ENCODE results near the gene MTRR.

Gene MTRR

DNA sequence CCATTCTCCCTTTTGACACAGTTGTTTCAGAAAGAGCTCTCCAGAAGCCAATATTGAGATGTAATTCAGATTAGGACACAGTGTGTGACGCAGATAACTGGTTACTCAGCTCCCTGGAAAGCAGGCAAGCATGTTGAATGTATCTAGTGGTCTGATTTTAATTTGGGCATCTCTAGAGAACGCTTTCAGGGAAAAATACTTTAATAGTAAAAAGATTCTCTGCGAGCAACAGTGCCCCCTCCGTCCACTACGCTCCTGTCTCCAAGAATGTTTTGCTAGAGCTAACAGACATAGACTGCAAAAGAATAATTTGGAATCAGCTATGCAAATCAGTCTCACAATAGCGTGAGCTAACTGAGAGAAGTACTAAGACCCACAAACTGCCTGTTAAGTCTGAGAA, 41.3 kb upstream of the MTRR start:
- no CpG with 5 or more reads among the region's 6 CpGs for WGBS (ENCODE audit: extremely low coverage, insufficient coverage, low lambda C conversion rate)

DNA sequence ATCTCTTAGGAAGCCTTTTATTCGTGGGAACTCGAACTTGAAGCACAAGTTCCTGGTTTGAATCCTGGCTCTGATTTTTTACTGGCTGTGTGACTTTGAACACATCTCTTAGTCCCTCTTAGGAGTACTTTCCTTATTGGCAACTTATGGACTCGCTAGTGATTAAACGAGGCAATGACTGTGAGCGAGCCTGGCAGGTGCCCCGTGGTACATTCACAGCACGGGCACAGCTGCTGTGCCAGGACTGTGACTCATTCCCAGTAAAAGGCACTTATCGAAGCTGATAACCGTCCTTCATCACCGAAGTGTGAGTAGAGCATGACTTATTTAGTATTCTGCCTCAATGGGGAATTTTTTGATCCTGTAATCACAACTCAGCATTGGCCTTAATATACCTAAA, 40.7 kb upstream of the MTRR start:
- Histone ChIP-seq H3K4me1 (ENCODE audit: control insufficient read depth, low read depth, low read length) (no peaks in the 10 kb centered on the region), H2AK5ac (ENCODE audit: low read length) (no peak overlapping the region), H3K4me2 (ENCODE audit: low read length) (no peak overlapping the region), H3K56ac (ENCODE audit: low read length) (no peak overlapping the region), H3K18ac (ENCODE audit: low read length) (no peak overlapping the region), H3K27me3 (ENCODE audit: insufficient read depth, low read length, poor library complexity) (no peaks in the 10 kb centered on the region), H3K27ac (ENCODE audit: low read depth, low read length) (no peak overlapping the region), H3K79me1 (ENCODE audit: low read length) (no peaks in the 10 kb centered on the region), H3K23ac (ENCODE audit: low read length) (no peak overlapping the region), H3K79me2 (ENCODE audit: control insufficient read depth, insufficient read depth, low read length) (no peaks in the 10 kb centered on the region), H2BK5ac (ENCODE audit: low read length) (no peak overlapping the region), H3K36me3 (ENCODE audit: control insufficient read depth, insufficient read depth, low read length) (peaks cover 4% of the 10 kb centered on the region), H4K5ac (ENCODE audit: low read length) (no peak overlapping the region), H3K9ac (ENCODE audit: low read length) (no peak overlapping the region), H2BK120ac (ENCODE audit: low read depth, low read length) (no peak overlapping the region), H4K8ac (ENCODE audit: low read depth, low read length) (no peak overlapping the region), H3K4me3 (ENCODE audit: low read length) (no peak overlapping the region), H2BK15ac (replicated peaks; ENCODE audit: low read depth) (no peak overlapping the region), H3K4ac (ENCODE audit: low read depth, low read length) (no peak overlapping the region)
- WGBS (ENCODE audit: extremely low coverage, insufficient coverage, low lambda C conversion rate), result no CpG with 5 or more reads among the region's 10 CpGs
- DNase-seq, result no peak

More for the DNA sequence above, 41.3 kb upstream of the MTRR start:
- Histone ChIP-seq H3K9ac (ENCODE audit: low read length) (no peak overlapping the region), H3K79me1 (ENCODE audit: low read length) (no peaks in the 10 kb centered on the region), H3K56ac (ENCODE audit: low read length) (no peak overlapping the region), H3K18ac (ENCODE audit: low read length) (no peak overlapping the region), H3K27ac (ENCODE audit: low read depth, low read length) (no peak overlapping the region), H3K4me3 (ENCODE audit: low read length) (no peak overlapping the region), H2BK120ac (ENCODE audit: low read depth, low read length) (no peak overlapping the region), H3K36me3 (ENCODE audit: control insufficient read depth, insufficient read depth, low read length) (peaks cover 4% of the 10 kb centered on the region), H2BK5ac (ENCODE audit: low read length) (no peak overlapping the region), H4K5ac (ENCODE audit: low read length) (no peak overlapping the region), H3K79me2 (ENCODE audit: control insufficient read depth, insufficient read depth, low read length) (no peaks in the 10 kb centered on the region), H2BK15ac (replicated peaks; ENCODE audit: low read depth) (no peak overlapping the region), H3K27me3 (ENCODE audit: insufficient read depth, low read length, poor library complexity) (no peaks in the 10 kb centered on the region), H3K23ac (ENCODE audit: low read length) (no peak overlapping the region), H3K4me1 (ENCODE audit: control insufficient read depth, low read depth, low read length) (no peaks in the 10 kb centered on the region), H2AK5ac (ENCODE audit: low read length) (no peak overlapping the region), H4K8ac (ENCODE audit: low read depth, low read length) (no peak overlapping the region), H3K4me2 (ENCODE audit: low read length) (no peak overlapping the region), H3K4ac (ENCODE audit: low read depth, low read length) (no peak overlapping the region)
- DNase-seq, result no peak

DNA sequence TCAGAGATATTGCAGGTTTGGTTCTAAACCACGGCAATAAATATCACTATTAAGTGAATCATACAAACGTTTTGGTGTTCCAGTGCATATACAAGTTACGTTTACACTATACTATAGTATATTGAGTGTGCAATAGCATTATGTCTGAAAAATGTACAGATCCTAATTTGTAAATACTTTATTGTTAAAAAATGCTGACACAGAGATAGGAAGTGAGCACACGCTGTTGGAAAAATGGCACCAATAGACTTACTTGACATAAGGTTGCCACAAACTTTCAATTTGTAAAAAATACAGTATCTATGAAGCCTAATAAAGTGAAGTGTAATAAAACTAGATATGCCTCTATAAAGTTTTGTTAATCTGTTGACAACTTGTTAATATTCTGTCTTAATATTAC, 34.0 kb upstream of the MTRR start:
- Histone ChIP-seq H3K18ac (ENCODE audit: low read length) (no peak overlapping the region), H3K79me2 (ENCODE audit: control insufficient read depth, insufficient read depth, low read length) (no peaks in the 10 kb centered on the region), H2BK5ac (ENCODE audit: low read length) (no peak overlapping the region), H2BK120ac (ENCODE audit: low read depth, low read length) (no peak overlapping the region), H2AK5ac (ENCODE audit: low read length) (no peak overlapping the region), H3K9ac (ENCODE audit: low read length) (no peak overlapping the region), H3K4ac (ENCODE audit: low read depth, low read length) (no peak overlapping the region), H3K4me3 (ENCODE audit: low read length) (no peak overlapping the region), H3K79me1 (ENCODE audit: low read length) (no peaks in the 10 kb centered on the region), H2BK15ac (replicated peaks; ENCODE audit: low read depth) (no peak overlapping the region), H3K27me3 (ENCODE audit: insufficient read depth, low read length, poor library complexity) (no peaks in the 10 kb centered on the region), H3K4me1 (ENCODE audit: control insufficient read depth, low read depth, low read length) (no peaks in the 10 kb centered on the region), H3K36me3 (ENCODE audit: control insufficient read depth, insufficient read depth, low read length) (no peaks in the 10 kb centered on the region), H4K5ac (ENCODE audit: low read length) (no peak overlapping the region), H4K8ac (ENCODE audit: low read depth, low read length) (no peak overlapping the region), H3K56ac (ENCODE audit: low read length) (no peak overlapping the region), H3K4me2 (ENCODE audit: low read length) (no peak overlapping the region), H3K27ac (ENCODE audit: low read depth, low read length) (no peak overlapping the region), H3K23ac (ENCODE audit: low read length) (no peak overlapping the region)
- no CpG with 5 or more reads among the region's 4 CpGs for whole genome bisulfite sequencing (ENCODE audit: extremely low coverage, insufficient coverage, low lambda C conversion rate)
- no peak for DNase-seq

DNA sequence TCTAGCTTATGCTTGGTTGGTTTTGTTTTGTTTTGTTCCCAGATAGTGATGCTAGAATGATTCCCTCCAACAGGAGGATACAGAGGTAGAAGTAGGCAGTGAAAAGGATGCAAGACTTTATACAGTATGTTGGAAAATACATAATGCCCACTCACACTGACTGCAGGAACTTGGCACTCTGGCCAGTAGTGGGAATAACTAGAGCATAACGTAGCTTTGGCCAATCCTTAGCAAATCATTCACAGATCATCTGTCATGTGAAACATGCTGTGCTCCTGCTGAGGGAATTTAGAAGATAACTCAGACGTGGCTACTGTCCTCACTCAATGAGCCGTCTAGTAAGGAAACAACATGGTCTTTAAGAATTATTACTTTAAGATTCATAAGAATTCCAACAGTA, 31.5 kb upstream of the MTRR start:
- no peak overlapping the region for H3K23ac ChIP-seq (ENCODE audit: low read length)
- no CpG with 5 or more reads among the region's 3 CpGs for WGBS (ENCODE audit: extremely low coverage, insufficient coverage, low lambda C conversion rate)
- no peak overlapping the region for H2BK15ac ChIP-seq (replicated peaks; ENCODE audit: low read depth)
- H3K27ac ChIP-seq (ENCODE audit: low read depth, low read length), result no peak overlapping the region
- no peak overlapping the region for H2BK5ac ChIP-seq (ENCODE audit: low read length)
- H2AK5ac ChIP-seq (ENCODE audit: low read length), result no peak overlapping the region
- H2BK120ac ChIP-seq (ENCODE audit: low read depth, low read length), result no peak overlapping the region
- no peak overlapping the region for H4K8ac ChIP-seq (ENCODE audit: low read depth, low read length)
- no peaks in the 10 kb centered on the region for H3K4me1 ChIP-seq (ENCODE audit: control insufficient read depth, low read depth, low read length)
- H3K9ac ChIP-seq (ENCODE audit: low read length), result no peak overlapping the region
- H3K4me3 ChIP-seq (ENCODE audit: low read length), result no peak overlapping the region
- no peak overlapping the region for H3K56ac ChIP-seq (ENCODE audit: low read length)
- no peak for DNase-seq
- no peak overlapping the region for H4K5ac ChIP-seq (ENCODE audit: low read length)
- H3K18ac ChIP-seq (ENCODE audit: low read length), result no peak overlapping the region
- no peaks in the 10 kb centered on the region for H3K79me1 ChIP-seq (ENCODE audit: low read length)
- no peaks in the 10 kb centered on the region for H3K36me3 ChIP-seq (ENCODE audit: control insufficient read depth, insufficient read depth, low read length)
- H3K27me3 ChIP-seq (ENCODE audit: insufficient read depth, low read length, poor library complexity), result no peaks in the 10 kb centered on the region
- no peaks in the 10 kb centered on the region for H3K79me2 ChIP-seq (ENCODE audit: control insufficient read depth, insufficient read depth, low read length)
- H3K4me2 ChIP-seq (ENCODE audit: low read length), result no peak overlapping the region
- H3K4ac ChIP-seq (ENCODE audit: low read depth, low read length), result no peak overlapping the region

DNA sequence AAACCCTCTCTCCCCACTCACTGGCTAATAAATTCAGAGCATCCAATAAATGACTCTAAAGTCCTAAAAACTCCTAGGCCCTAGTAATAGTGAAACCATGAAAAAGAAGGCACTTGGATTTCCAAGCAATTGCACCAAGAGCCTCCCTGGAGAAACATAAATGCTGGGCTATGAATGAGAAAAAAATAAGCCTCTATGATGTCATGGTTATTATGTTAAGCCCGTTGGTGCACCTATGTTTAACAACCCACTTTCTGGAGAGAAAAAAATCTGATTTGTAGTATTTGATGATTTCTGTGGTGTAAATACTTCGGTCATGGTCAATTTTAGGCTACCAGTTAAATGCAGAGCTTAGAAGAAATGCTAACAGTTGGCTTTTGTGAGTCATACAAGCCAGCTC, 26.4 kb upstream of the MTRR start:
- WGBS (ENCODE audit: extremely low coverage, insufficient coverage, low lambda C conversion rate), result no CpG with 5 or more reads among the region's 2 CpGs
- Histone ChIP-seq H3K4me3 (ENCODE audit: low read length) (no peak overlapping the region), H3K23ac (ENCODE audit: low read length) (no peak overlapping the region), H3K27me3 (ENCODE audit: insufficient read depth, low read length, poor library complexity) (no peaks in the 10 kb centered on the region), H2BK5ac (ENCODE audit: low read length) (no peak overlapping the region), H3K36me3 (ENCODE audit: control insufficient read depth, insufficient read depth, low read length) (no peaks in the 10 kb centered on the region), H3K4me2 (ENCODE audit: low read length) (no peak overlapping the region), H2AK5ac (ENCODE audit: low read length) (no peak overlapping the region), H4K8ac (ENCODE audit: low read depth, low read length) (no peak overlapping the region), H3K56ac (ENCODE audit: low read length) (no peak overlapping the region), H3K79me1 (ENCODE audit: low read length) (no peaks in the 10 kb centered on the region), H3K9ac (ENCODE audit: low read length) (no peak overlapping the region), H3K27ac (ENCODE audit: low read depth, low read length) (no peak overlapping the region), H3K4me1 (ENCODE audit: control insufficient read depth, low read depth, low read length) (no peaks in the 10 kb centered on the region), H4K5ac (ENCODE audit: low read length) (no peak overlapping the region), H2BK15ac (replicated peaks; ENCODE audit: low read depth) (no peak overlapping the region), H3K79me2 (ENCODE audit: control insufficient read depth, insufficient read depth, low read length) (no peaks in the 10 kb centered on the region), H3K4ac (ENCODE audit: low read depth, low read length) (no peak overlapping the region), H2BK120ac (ENCODE audit: low read depth, low read length) (no peak overlapping the region), H3K18ac (ENCODE audit: low read length) (no peak overlapping the region)
- no peak for DNase-seq

DNA sequence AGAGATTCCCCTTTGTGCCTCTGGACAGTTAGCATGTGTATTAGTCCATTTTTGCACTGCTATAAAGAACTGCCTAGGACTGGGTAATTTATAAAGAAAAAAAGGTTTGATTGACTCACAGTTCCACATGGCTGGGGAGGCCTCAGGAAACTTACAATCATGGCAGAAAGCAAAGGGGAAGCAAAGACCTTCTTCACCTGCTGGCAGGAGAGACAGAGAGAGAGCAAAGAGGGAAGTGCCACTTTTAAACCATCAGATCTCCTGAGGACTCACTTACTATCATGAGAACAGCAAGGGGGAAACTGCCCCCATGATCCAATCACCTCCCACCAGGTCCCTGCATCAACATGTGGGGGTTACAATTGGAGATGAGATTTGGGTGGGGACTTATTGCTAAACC, 24.0 kb upstream of the MTRR start:
- no peaks in the 10 kb centered on the region for H3K36me3 ChIP-seq (ENCODE audit: control insufficient read depth, insufficient read depth, low read length)
- no peak overlapping the region for H2AK5ac ChIP-seq (ENCODE audit: low read length)
- no peaks in the 10 kb centered on the region for H3K4me1 ChIP-seq (ENCODE audit: control insufficient read depth, low read depth, low read length)
- H3K4ac ChIP-seq (ENCODE audit: low read depth, low read length), result no peak overlapping the region
- H3K9ac ChIP-seq (ENCODE audit: low read length), result no peak overlapping the region
- no peak for DNase-seq
- H3K56ac ChIP-seq (ENCODE audit: low read length), result no peak overlapping the region
- no peak overlapping the region for H3K23ac ChIP-seq (ENCODE audit: low read length)
- no peak overlapping the region for H3K27ac ChIP-seq (ENCODE audit: low read depth, low read length)
- no peak overlapping the region for H2BK5ac ChIP-seq (ENCODE audit: low read length)
- no peak overlapping the region for H3K18ac ChIP-seq (ENCODE audit: low read length)
- H4K8ac ChIP-seq (ENCODE audit: low read depth, low read length), result no peak overlapping the region
- no peak overlapping the region for H3K4me3 ChIP-seq (ENCODE audit: low read length)
- H3K79me2 ChIP-seq (ENCODE audit: control insufficient read depth, insufficient read depth, low read length), result no peaks in the 10 kb centered on the region
- no peak overlapping the region for H2BK15ac ChIP-seq (replicated peaks; ENCODE audit: low read depth)
- no peaks in the 10 kb centered on the region for H3K27me3 ChIP-seq (ENCODE audit: insufficient read depth, low read length, poor library complexity)
- H3K79me1 ChIP-seq (ENCODE audit: low read length), result no peaks in the 10 kb centered on the region
- no peak overlapping the region for H3K4me2 ChIP-seq (ENCODE audit: low read length)
- H2BK120ac ChIP-seq (ENCODE audit: low read depth, low read length), result no peak overlapping the region
- H4K5ac ChIP-seq (ENCODE audit: low read length), result no peak overlapping the region

Measured in mesendoderm (in vitro differentiated cells).